ENCODE results near the gene ZNF182. TPM values are rescaled to one million over a fixed set of nuclear protein-coding genes. Genes with fewer than 3 reads are reported as not detected.
"Not testable (repeated sequence)": the region's sequence is repeated elsewhere in the genome, so short reads cannot be mapped to it uniquely, and the experiment has no call there.

Gene ZNF182
- total RNA-seq, 4 donors from 2014 or later: 1.4 to 2.2 (median 2.0) TPM

DNA sequence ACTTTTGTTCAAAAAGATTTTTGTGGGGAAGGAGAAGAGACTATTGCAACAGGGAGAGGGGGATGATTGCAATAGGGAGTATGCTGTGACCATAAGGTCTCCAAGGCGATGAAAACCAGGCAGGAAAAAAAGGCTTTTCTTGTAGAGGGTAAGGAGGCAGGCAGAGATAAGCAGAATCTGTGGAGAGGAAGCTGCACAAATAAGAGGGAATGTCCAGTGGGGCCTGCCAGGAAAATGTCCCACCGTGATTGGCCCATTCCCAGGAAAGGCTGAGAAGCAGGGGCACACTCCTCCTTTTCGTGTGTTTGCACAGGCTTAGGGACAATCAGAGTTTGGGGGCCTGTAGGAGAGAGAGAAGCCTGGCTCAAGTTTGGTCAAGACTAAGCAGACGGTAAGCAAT lies 32.1 kb upstream of the ZNF182 start:
- no peak for ATAC-seq
- no peaks in the 10 kb centered on the region for H3K4me1 ChIP-seq
- no peak for DNase-seq
- TF ChIP-seq POLR2A (IDR thresholded peaks at IDR 0.05): no peak
- TF ChIP-seq, protein P1, sequence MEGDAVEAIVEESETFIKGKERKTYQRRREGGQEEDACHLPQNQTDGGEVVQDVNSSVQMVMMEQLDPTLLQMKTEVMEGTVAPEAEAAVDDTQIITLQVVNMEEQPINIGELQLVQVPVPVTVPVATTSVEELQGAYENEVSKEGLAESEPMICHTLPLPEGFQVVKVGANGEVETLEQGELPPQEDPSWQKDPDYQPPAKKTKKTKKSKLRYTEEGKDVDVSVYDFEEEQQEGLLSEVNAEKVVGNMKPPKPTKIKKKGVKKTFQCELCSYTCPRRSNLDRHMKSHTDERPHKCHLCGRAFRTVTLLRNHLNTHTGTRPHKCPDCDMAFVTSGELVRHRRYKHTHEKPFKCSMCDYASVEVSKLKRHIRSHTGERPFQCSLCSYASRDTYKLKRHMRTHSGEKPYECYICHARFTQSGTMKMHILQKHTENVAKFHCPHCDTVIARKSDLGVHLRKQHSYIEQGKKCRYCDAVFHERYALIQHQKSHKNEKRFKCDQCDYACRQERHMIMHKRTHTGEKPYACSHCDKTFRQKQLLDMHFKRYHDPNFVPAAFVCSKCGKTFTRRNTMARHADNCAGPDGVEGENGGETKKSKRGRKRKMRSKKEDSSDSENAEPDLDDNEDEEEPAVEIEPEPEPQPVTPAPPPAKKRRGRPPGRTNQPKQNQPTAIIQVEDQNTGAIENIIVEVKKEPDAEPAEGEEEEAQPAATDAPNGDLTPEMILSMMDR (IDR thresholded peaks at IDR 0.05 in 4 of 5, conservative IDR thresholded peaks at IDR 0.05 in 1 of 5): no peak
- in situ Hi-C loops (cut with MboI; ENCODE audit: low sequenced_read_pairs in 4 of 4) (loop anchor here in 1 of 4 donors (25.0 kb wide), 1 partner anchor 174 kb away; no protein-coding TSS in a partner anchor), intact Hi-C loops (cut with DNase I; ENCODE audit: low total_unique reads) (no loop called here)
- H3K27ac ChIP-seq: no peak overlapping the region
- H3K9me3 ChIP-seq: no peaks in the 10 kb centered on the region
- no peaks in the 10 kb centered on the region for H3K27me3 ChIP-seq
- no peaks in the 10 kb centered on the region for H3K36me3 ChIP-seq
- H3K4me3 ChIP-seq: no peak overlapping the region

DNA sequence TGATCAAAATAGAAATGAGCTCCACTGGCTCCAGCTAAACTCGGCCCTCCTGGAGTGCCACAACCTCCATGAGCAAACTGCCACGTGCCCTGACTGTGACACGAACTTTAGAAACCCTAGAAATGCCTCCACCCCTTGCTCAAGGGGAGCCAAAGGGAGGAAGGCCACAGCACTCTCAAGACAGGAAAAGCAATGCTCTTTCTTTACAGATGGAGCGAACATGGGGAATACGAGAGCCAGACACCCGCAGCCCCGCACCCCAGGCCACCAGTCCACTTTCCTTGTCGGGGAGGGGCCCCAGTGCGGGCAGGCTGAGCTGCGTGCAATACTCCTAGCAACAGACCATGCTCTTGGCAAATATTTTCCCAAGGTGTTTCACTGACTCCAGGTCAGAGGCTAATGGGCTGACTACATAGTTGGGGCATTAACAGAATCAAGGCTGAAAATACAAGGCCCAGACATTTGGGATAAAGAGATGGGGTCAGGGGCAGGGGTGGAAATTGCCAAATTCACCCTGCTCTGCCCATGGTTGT lies 26.9 kb upstream of the ZNF182 start:
- ATAC-seq; H3K9me3 ChIP-seq; DNase-seq; H3K27me3 ChIP-seq; intact Hi-C loops (cut with DNase I; ENCODE audit: low total_unique reads); H3K4me1 ChIP-seq; H3K4me3 ChIP-seq; H3K36me3 ChIP-seq; H3K27ac ChIP-seq: not testable (repeated sequence)
- in situ Hi-C loops (cut with MboI; ENCODE audit: low sequenced_read_pairs in 4 of 4): loop anchor here in 1 of 4 donors (25.0 kb wide), 1 partner anchor 168 kb away; no protein-coding TSS in a partner anchor

DNA sequence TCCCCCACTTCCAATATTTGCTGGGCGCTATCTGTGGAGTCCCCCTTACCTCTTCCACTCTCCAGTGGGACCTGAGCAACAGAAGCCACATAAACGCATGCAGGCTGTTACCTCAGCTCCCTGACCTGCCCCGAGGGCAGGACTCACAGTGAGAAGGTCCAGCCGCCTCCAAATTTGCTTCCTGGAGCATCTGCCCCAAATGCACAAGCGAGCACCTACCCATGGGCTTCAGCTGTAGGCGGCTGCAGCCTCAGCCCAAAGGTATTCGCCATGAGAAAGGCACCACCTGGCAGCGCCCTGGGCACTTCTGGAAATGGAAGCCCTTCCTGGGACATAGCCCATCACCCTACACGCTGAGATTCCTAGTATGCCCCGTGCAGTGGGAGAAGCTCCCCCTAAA lies 26.4 kb upstream of the ZNF182 start:
- Histone ChIP-seq H3K9me3 (no peaks in the 10 kb centered on the region), H3K4me3 (no peak overlapping the region), H3K27me3 (no peaks in the 10 kb centered on the region), H3K36me3 (no peaks in the 10 kb centered on the region), H3K4me1 (peaks cover 0 to 4% of the 10 kb centered on the region in 2 donors), H3K27ac (no peak overlapping the region)
- ATAC-seq: no peak
- TF ChIP-seq, protein P1 (IDR thresholded peaks at IDR 0.05 in 4 of 5, conservative IDR thresholded peaks at IDR 0.05 in 1 of 5): no peak
- no peak for TF ChIP-seq POLR2A (IDR thresholded peaks at IDR 0.05)
- in situ Hi-C loops (cut with MboI; ENCODE audit: low sequenced_read_pairs in 4 of 4) (loop anchor here in 1 of 4 donors (25.0 kb wide), 1 partner anchor 168 kb away; no protein-coding TSS in a partner anchor), intact Hi-C loops (cut with DNase I; ENCODE audit: low total_unique reads) (no loop called here)
- no peak for DNase-seq

DNA sequence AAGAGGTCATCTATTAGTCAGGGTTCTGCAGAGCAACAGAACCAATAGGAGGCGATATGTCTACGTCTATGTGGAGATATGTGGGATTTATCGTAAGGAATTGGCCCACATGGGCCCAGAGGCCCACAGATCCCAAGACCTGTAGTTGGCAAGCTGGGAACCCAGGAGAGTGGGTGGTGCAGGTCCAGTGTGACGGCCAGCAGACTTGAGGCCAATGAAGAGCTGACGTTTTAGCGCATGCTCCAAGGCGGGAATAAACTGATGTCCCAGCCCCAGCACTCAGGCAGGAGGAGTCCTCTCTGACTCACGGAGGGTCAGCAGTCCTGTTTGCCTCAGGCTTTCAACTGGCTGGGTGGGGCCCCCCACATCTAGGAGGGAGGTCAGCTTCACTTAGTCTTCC lies 24.3 kb upstream of the ZNF182 start:
- intact Hi-C loops (cut with DNase I; ENCODE audit: low total_unique reads): loop anchor here (5.0 to 10.0 kb wide), 4 partner anchors 176 to 777 kb away; partner anchors contain the start of genes ARAF, ELK1, HDAC6 and UXT
- TF ChIP-seq POLR2A (IDR thresholded peaks at IDR 0.05): no peak
- TF ChIP-seq, protein P1 (IDR thresholded peaks at IDR 0.05 in 4 of 5, conservative IDR thresholded peaks at IDR 0.05 in 1 of 5): no peak
- Histone ChIP-seq H3K27ac (no peak overlapping the region), H3K36me3 (no peaks in the 10 kb centered on the region), H3K4me3 (no peak overlapping the region), H3K27me3 (no peaks in the 10 kb centered on the region), H3K9me3 (no peaks in the 10 kb centered on the region), H3K4me1 (peaks cover 0 to 4% of the 10 kb centered on the region in 2 donors)
- in situ Hi-C loops (cut with MboI; ENCODE audit: low sequenced_read_pairs in 4 of 4): loop anchor here (10.0 to 25.0 kb wide), 2 partner anchors 166 to 193 kb away; partner anchors contain the start of gene ZNF81 (in 3 of the 4)
- DNase-seq (no peak), ATAC-seq (no peak)

DNA sequence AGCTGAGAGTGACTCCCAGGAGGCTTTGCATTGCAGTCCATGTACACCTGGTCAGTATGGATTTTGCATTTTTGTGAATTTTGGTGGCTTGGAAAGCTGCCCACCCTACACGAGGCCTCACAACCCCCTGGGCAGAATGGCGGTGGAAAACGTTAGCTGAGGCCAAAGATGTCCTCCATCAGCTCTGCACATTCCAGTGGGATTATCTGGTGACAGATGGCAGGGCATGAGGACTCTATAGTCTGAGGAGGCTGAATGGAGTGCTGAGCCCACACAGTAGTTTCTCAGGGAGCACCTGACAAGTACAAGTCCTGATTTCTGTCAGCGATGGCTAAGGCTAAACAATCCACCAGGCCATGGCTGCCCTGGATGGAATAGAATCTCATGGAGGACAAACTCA lies 23.8 kb upstream of the ZNF182 start:
- in situ Hi-C loops (cut with MboI; ENCODE audit: low sequenced_read_pairs in 4 of 4) (loop anchor here (10.0 to 25.0 kb wide), 2 partner anchors 165 to 193 kb away; partner anchors contain the start of gene ZNF81 (in 3 of the 4)), intact Hi-C loops (cut with DNase I; ENCODE audit: low total_unique reads) (loop anchor here (2.0 to 10.0 kb wide), 5 partner anchors 175 to 777 kb away; partner anchors contain the start of genes ARAF, ELK1, HDAC6 and UXT)
- not testable (repeated sequence) for H3K36me3 ChIP-seq, H3K4me1 ChIP-seq, H3K27ac ChIP-seq, H3K9me3 ChIP-seq, ATAC-seq, H3K4me3 ChIP-seq, DNase-seq, H3K27me3 ChIP-seq

Measured in gastrocnemius medialis (tissue), 4 donors.